NCI-H774 (cell line): ENCODE results near the gene CFAP97D2.
A peak's percentile ranks its signal among the peaks of the same experiment; 100 is the strongest.
"Not testable (repeated sequence)": the region's sequence is repeated elsewhere in the genome, so short reads cannot be mapped to it uniquely, and the experiment has no call there.

Experiments
- DNase-seq: peaks from one replicate; lab custom pipeline; 2025; lab: John Stamatoyannopoulos, UW

The CFAP97D2 gene

GRCh38 chr13:114179087-114179658, at the start of gene CFAP97D2:
TSS of gene CFAP97D2 (plus strand) at chr13:114179257. CDS start at chr13:114179331, 74 bp downstream.
- no peak for DNase-seq

- no peak for DNase-seq
These were observed 49.4 kb upstream of the CFAP97D2 start for GRCh38 chr13:114129649-114130062.

DNA sequence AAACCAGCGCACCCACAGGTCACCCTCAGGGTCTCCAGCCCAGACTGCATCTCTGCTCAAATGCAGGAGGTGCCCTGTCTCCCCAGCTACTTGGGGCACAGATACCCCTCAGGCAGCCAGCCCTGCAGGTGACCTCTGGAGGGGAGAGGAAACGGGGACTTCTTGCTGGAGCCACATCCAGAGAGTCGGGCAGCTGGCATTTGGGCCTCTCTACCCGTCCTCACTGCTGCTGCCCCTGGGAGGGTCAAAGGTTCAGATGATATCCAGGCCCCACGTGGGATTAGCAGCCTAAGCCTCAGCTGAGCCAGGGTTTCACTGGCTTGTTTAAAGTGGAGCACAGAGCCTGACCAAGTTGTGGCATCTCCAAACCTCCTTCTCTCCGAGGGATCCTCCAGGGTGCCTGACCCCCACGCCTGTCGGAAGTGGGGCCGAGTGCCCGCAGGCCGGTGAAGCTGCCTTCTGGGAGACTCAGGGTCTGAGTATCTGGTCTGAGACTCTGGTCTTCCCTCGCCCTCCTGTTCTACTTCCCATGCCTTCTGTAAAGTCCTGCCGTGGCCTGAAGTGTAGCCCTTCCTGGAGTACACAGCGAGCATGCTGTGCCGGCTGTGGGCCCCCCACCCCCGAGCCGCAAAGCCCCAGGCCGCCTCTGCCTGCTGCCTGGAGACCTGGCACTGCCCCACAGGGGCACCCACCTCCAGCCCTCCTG, 48.8 kb upstream of the CFAP97D2 start:
- no peak for DNase-seq

DNA sequence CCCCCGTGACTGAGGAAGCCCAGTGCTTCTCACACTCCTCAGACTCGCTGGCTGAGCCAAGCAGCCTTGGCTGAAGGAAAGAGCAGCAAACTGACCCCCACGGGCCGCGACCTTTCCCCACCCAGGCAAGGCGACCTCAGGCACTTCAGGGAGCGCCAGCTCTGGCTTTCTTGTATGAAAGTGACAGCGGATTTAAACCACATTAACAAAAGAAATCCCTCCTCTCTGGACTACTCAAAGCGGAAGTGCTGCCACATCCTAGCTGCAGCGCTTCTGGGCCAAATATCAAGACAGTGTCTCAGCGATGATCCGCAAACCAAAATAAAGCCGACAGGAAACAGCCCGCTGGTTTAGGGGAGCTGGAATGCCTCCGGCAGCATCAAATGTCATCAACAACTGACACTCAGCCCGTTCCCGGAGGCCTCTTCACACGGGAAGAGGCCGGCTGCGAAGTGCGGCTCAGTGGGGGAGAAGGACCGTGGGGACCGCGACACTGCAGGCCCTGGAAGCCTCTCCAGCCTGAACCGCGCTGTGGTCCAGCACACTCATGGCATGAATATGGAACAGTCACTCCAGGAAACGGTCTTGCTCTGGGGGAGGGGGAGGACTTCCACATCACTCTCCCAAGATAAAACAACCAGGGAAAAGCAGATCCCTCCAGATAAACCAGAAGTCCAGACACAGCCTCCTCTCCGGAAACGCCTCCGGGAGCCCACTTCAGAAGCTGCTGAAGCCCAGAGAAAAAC, 48.0 kb upstream of the CFAP97D2 start:
- no peak for DNase-seq

DNA sequence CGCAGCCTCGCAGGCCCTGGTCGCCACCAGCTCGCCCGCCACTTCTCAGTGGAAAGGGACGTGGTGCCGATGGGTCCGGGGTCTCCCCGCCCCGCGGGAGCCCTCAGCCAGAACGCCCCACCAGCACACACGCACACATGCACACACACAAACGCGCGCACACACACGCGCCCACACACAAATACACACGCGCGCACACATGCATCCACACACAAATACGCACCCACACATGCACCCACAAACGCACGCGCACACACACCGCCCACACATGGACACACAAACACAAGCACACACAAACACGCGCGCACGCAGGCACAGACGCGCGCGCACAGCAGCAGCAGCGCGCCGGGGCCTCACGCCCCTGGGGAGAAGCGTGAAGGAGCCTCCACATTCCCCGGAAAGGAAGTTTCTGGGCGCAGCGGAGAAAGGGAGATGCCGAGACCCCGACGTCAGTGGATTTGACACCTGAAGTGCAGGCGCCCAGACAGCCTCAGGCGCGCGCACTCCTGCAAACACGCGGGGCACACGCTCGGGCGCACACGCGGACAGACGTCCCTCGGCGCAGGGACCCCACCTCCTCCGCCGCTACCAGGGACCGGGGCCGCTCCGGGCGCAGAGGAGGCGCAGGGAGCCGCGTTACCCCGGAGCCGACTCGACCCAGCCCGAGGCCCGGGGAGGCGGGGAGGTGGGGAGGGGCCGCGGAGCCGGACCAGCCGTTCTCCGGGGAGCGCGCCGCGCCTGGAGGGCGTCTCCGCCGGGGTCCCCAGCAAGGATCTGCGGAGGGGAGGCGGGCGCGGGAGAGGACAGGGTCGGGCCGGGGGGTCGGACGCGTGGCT, 47.3 kb upstream of the CFAP97D2 start:
- peak; percentile 38 for DNase-seq

- peak; percentile 93 for DNase-seq
These were observed 46.5 kb upstream of the CFAP97D2 start, which contains the start of gene RASA3 for GRCh38 chr13:114132419-114133121. TSS of gene RASA3 (minus strand) at chr13:114132623. CDS start at chr13:114132489, 134 bp downstream.

GRCh38 chr13:114133126-114133525, 45.9 kb upstream of the CFAP97D2 start:
- DNase-seq, result not testable (repeated sequence)

DNA sequence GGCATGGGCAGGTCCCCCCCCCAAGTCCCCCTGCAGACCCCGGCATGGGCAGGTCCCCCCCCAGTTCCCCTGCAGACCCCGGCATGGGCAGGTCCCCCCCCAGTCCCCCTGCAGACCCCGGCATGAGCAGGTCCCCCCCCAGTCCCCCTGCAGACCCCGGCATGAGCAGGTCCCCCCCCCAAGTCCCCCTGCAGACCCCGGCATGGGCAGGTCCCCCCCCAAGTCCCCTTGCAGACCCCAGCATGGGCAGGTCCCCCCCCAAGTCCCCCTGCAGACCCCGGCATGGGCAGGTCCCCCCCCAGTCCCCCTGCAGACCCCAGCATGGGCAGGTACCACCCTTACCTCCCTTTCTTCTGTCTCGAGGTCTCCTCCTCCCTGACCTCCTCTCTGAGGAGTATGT, 45.5 kb upstream of the CFAP97D2 start:
- DNase-seq, result not testable (repeated sequence)

DNA sequence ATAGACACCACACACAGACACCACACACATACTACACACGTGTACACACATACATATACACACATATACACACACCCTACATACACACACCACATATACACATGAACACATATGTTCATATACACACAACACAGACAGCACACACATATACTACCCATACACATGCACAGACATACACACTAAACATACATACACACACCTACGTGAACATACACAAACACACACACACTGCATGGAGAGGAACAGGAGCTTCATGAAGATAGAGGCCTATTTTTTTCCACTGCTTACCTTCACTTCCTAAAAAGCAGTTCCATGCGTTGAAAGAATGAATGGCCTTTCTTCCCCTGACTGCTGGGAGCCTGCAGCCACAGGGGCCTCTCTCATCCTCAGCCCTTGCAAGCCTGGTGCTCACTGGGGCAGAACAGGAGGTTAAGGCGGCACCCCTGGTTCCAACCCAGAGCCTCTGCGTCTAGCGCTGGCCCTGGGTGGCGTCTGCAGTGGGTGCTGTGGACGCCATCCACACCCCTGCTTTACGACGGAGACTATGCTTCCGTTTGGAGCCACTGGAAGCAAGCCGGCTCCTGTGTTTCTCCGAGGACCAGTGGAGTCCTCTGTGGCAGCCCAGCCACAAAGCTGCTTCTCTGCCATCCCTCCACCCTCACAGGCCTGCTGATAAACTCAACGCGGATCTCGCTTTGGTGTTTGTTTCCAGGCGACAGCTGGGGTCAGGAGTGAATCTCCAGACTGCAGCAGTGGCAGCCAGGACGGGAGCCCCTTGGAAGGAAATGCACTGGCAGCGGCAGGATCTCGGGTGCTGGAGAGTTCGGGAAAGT, 44.7 kb upstream of the CFAP97D2 start:
- no peak for DNase-seq

- DNase-seq, result no peak
These were observed 44.0 kb upstream of the CFAP97D2 start for GRCh38 chr13:114134944-114135610.

- no peak for DNase-seq
These were observed 43.3 kb upstream of the CFAP97D2 start for GRCh38 chr13:114135731-114136171.

DNA sequence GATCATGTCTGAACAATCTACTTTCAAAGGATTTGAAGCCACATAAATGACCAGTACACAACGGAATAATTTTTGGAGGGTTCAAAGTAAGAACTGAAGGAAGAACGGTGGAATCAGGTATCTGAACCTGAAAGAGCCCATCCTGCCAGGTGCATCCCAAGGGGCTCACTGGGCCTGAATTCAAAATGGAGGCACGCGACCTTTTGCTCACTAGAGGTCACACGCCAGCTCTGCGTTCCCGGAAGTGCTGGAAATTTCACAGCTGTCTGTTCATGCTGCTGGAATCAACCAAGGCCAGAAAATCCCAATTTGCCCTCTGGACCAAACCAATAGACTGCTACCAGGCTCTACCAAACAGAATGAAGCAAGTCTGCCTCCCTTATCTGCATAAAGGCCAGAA, 42.5 kb upstream of the CFAP97D2 start:
- DNase-seq, result no peak

DNA sequence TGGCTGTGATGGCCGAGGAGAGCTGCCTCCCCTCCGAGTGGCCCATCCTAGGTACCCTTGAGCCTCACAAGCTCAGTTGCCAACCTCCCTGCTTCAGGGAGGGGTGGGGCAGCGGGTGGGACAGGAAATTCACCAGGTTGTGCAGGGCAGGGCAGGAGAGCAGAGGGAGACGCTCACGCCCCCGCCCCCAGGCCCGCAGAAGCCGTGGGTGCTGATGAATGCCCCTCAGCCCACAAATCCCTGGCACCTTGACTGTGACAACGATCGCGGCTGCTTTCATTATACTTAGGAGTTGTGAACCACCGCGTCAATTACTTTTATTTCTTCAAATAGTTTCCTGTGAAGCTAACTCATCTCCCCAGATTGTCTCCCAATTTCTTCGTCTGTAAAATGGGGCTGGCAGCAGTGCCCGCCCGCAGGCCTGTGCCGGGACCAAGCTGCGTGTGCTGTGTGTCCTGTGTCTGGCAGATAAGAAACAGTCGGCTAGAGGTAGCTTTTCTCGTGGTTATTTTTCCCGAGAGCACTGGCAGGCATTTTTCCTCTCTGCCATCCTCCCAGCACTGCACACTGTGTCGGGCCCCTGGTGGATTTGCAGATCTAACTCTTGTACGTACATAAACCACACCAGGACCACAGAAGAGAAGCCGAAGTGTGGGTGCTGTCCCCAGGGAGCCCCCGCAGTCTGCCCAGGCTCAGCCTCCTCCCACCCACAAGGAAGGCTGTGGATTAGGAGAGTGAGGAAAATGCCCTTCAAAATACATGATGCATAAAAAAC, 38.7 kb upstream of the CFAP97D2 start:
- DNase-seq, result no peak

DNA sequence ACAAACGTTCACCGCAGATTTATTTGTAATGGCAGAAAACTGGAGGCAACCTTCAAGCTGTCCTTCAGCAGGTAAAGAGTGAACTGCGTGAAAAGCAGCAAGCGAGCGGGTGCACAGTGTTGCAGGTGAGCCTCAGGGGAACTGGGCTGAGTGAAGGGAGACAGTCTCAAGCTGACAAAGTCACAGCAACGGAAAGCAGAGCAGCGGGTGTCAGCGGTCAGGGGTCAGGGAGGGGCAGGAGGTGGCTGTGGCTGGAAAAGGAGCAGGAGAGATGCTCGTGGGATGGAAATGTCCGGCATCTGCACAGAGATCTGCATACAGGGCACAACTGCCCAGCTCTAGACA, 38.2 kb upstream of the CFAP97D2 start:
- DNase-seq, result no peak

DNA sequence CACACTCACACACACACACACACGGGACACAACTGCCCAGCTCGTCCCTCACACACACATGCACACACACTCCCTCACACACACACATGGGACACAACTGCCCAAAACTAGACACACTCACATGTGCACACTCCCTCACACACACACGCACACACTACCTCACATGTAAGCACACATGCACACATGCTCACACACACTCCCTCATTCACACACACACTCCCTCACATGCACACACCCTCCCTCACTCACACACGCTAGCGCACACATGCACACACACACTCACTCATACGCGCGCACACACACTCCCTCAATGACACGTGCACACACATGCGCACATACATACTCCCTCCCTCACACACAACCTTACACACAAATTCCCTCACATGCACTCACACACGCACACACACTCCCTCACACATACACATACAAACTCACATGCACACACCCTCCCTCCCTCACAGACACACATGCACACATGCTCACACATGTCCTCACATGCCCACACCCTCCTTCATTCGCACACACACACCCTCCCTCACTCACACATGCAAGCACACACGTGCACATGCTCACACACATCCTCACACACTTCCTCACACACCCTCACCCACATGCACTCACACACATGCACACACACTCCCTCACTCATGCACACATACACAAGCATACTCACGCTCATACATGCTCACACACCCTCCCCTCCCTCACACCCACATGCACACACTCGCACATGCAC, 37.6 kb upstream of the CFAP97D2 start:
- DNase-seq, result no peak

DNA sequence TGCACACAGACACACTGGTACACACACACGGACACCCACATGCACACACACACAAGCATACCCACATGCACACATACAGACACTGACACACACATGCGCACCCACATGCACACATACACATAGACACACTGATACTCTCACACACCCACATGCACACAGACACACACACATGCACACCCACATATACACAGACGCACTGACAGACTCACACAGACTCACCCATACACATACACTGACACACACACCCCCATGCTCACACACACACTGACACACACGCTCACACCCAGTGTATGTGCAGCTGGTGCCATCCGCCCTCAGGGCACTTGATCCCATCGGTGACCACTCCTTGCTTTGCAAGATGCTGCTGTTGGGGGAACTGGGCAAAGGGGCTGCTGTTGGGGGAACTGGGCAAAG, 36.9 kb upstream of the CFAP97D2 start:
- DNase-seq, result no peak

GRCh38 chr13:114142640-114143490, 36.2 kb upstream of the CFAP97D2 start:
- peak; percentile 93 for DNase-seq
